ENCODE results near the gene MAN2A2. TPM values are rescaled to one million over a fixed set of nuclear protein-coding genes. Genes with fewer than 3 reads are reported as not detected.
A peak's percentile ranks its signal among the peaks of the same experiment; 100 is the strongest.

Gene MAN2A2
- total and polyA plus RNA-seq, 2 donors (not counting 3 experiments of a cell fraction or from before 2014, with no cell fraction given): 60.9 to 77.7 TPM

GRCh38 chr15:90870354-90871138, 32.6 kb upstream of the MAN2A2 start:
- Histone ChIP-seq H2AFZ (ENCODE audit: low read depth, low read length) (peak overlapping the region; percentile 23), H3K4me3 (replicated peaks in 1 of 3; ENCODE audit: insufficient read depth in 1 of 3, low read depth in 1 of 3, low read length in 3 of 3) (peak overlapping the region; percentile 22 to 69 (median 59)), H3K4me1 (ENCODE audit: control insufficient read depth, extremely low read depth, insufficient read depth, low read length) (peaks cover 42% of the 10 kb centered on the region), H3K9ac (replicated peaks; ENCODE audit: extremely low read depth, insufficient read depth, low read length) (peak overlapping the region; percentile 94), H3K4me2 (ENCODE audit: insufficient read depth, low read length) (peak overlapping the region; percentile 81), H3K9me3 (replicated peaks; ENCODE audit: control insufficient read depth, insufficient read depth, low read length) (no peaks in the 10 kb centered on the region), H3K36me3 (ENCODE audit: control insufficient read depth in 2 of 2, extremely low read depth in 1 of 2, insufficient read depth in 2 of 2, low read length in 2 of 2) (no peaks in the 10 kb centered on the region), H3K79me2 (ENCODE audit: control insufficient read depth, insufficient read depth, low read length) (peaks cover 46% of the 10 kb centered on the region), H4K20me1 (replicated peaks; ENCODE audit: control insufficient read depth, extremely low read depth, insufficient read depth, low read length) (no peaks in the 10 kb centered on the region), H3K27ac (ENCODE audit: insufficient read depth, low read depth, low read length) (peak overlapping the region; percentile 89), H3K27me3 (ENCODE audit: control insufficient read depth in 2 of 2, insufficient read depth in 2 of 2, low read length in 2 of 2) (no peaks in the 10 kb centered on the region), H3K9me1 (replicated peaks; ENCODE audit: control insufficient read depth, extremely low read depth, insufficient read depth, low read length) (no peaks in the 10 kb centered on the region)
- POLR2A ChIA-PET: interaction anchor here (0.8 kb wide), 1 partner anchor 13 kb away, joined by 5 read pairs; the partner anchor contains the start of gene FES
- DNase-seq (ENCODE audit: low read depth, low spot score): peak; percentile 58
- TF ChIP-seq EZH2 (IDR thresholded peaks at IDR 0.05; ENCODE audit: borderline replicate concordance, low read depth, low read length, severe bottlenecking) (no peak), MYC (IDR thresholded peaks at IDR 0.05; ENCODE audit: low read depth, low read length) (no peak), CTCF (IDR thresholded peaks at IDR 0.05; ENCODE audit: extremely low read depth in 1 of 2, insufficient read depth in 1 of 2, low read depth in 1 of 2, low read length in 2 of 2) (no peak), GATA2 (IDR thresholded peaks at IDR 0.05; ENCODE audit: insufficient read depth, insufficient read length, low read depth, low read length) (no peak), FOS (IDR thresholded peaks at IDR 0.05; ENCODE audit: borderline replicate concordance, insufficient read depth, low read length) (no peak), POLR2AphosphoS5 (IDR thresholded peaks at IDR 0.05; ENCODE audit: insufficient read depth, low read depth, low read length) (no peak), MAX (IDR thresholded peaks at IDR 0.05; ENCODE audit: insufficient read depth, insufficient read length) (no peak), JUN (IDR thresholded peaks at IDR 0.05; ENCODE audit: borderline replicate concordance, insufficient read depth, insufficient read length, low read depth) (no peak), POLR2A (IDR thresholded peaks at IDR 0.05; ENCODE audit: low read depth, low read length) (no peak)
- intact Hi-C loops (cut with micrococcal nuclease) (no loop called here), dilution Hi-C loops (cut with MboI; ENCODE audit: extremely low pct_ligation_motif_present, low sequenced_read_pairs) (no loop called here)
- CTCF ChIA-PET: interaction anchor here (0.6 to 4.0 kb wide), 4 partner anchors 15 to 301 kb away, joined by 3 to 26 read pairs (median 9); partner anchors contain the start of genes BLM and FES
- BruUV-seq (replicated peaks): TSS peak; percentile 50
- FAIRE-seq: no peak
